Measurements from ENCODE around the gene DUOXA2.

DUOXA2 gene

GRCh38 chr15:45093013-45093412 lies 21.1 kb upstream of the DUOXA2 start:
- H3K4me3 ChIP-seq (replicated peaks; ENCODE audit: low read depth, low read length): no peak overlapping the region
- TF ChIP-seq, protein P1, sequence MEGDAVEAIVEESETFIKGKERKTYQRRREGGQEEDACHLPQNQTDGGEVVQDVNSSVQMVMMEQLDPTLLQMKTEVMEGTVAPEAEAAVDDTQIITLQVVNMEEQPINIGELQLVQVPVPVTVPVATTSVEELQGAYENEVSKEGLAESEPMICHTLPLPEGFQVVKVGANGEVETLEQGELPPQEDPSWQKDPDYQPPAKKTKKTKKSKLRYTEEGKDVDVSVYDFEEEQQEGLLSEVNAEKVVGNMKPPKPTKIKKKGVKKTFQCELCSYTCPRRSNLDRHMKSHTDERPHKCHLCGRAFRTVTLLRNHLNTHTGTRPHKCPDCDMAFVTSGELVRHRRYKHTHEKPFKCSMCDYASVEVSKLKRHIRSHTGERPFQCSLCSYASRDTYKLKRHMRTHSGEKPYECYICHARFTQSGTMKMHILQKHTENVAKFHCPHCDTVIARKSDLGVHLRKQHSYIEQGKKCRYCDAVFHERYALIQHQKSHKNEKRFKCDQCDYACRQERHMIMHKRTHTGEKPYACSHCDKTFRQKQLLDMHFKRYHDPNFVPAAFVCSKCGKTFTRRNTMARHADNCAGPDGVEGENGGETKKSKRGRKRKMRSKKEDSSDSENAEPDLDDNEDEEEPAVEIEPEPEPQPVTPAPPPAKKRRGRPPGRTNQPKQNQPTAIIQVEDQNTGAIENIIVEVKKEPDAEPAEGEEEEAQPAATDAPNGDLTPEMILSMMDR (IDR thresholded peaks at IDR 0.05; ENCODE audit: low read depth, low read length, missing control alignments): no peak
- DNase-seq (ENCODE audit: extremely low read depth, low read depth): no peak

GRCh38 chr15:45093622-45094357 lies 20.3 kb upstream of the DUOXA2 start:
- H3K4me3 ChIP-seq (replicated peaks; ENCODE audit: low read depth, low read length): no peak overlapping the region
- DNase-seq (ENCODE audit: extremely low read depth, low read depth): no peak
- TF ChIP-seq, protein P1 (IDR thresholded peaks at IDR 0.05; ENCODE audit: low read depth, low read length, missing control alignments): no peak

GRCh38 chr15:45094358-45094730 lies 19.8 kb upstream of the DUOXA2 start:
- TF ChIP-seq, protein P1 (IDR thresholded peaks at IDR 0.05; ENCODE audit: low read depth, low read length, missing control alignments): no peak
- no peak for DNase-seq (ENCODE audit: extremely low read depth, low read depth)
- no peak overlapping the region for H3K4me3 ChIP-seq (replicated peaks; ENCODE audit: low read depth, low read length)

DNA sequence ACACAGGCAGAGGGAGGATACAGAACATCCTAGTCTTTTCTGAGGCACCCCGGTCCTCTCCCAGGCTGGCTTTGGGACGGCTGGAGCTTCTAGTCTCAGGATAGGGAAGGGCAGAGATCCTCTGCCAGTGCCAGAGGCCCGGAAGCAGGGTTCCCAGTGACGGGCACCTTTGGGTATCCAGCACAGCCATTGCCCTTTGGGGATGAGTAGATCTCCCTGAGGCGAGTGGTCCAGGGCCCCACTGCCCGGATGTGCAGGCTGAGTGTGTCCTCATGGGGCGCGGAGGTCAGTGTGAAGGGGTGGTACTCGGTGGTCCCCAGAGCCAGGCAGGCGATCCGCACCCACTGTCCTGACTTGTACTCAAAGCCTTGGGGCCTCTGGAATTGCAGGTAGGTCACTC lies 18.5 kb upstream of the DUOXA2 start:
- TF ChIP-seq, protein P1 (IDR thresholded peaks at IDR 0.05; ENCODE audit: low read depth, low read length, missing control alignments): no peak
- no peak overlapping the region for H3K4me3 ChIP-seq (replicated peaks; ENCODE audit: low read depth, low read length)
- no peak for DNase-seq (ENCODE audit: extremely low read depth, low read depth)

DNA sequence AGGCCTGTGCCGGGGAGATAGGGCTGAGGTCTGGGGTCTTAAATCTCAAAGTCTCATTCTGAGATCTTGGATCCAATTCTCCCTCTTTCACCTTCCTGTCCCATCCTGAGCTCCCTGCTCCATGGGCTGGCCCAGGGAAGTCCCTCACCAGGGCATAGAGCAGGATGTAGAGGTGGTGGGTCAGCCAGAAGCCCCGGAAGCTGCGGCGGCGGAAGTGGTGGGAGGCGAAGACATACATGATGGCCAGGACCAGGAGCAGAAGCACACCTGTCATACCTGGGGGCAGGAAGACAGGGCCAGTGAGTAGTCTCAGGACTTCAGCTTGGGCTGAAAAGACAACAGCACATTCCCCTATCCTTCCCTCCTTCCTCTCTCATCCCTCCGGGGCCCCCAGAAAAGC lies 16.7 kb upstream of the DUOXA2 start:
- H3K4me3 ChIP-seq (replicated peaks; ENCODE audit: low read depth, low read length): no peak overlapping the region
- DNase-seq (ENCODE audit: extremely low read depth, low read depth): no peak
- TF ChIP-seq, protein P1 (IDR thresholded peaks at IDR 0.05; ENCODE audit: low read depth, low read length, missing control alignments): no peak

GRCh38 chr15:45099549-45100165 lies 14.5 kb upstream of the DUOXA2 start:
- DNase-seq (ENCODE audit: extremely low read depth, low read depth): no peak
- TF ChIP-seq, protein P1 (IDR thresholded peaks at IDR 0.05; ENCODE audit: low read depth, low read length, missing control alignments): no peak
- H3K4me3 ChIP-seq (replicated peaks; ENCODE audit: low read depth, low read length): no peak overlapping the region

All from HFF-Myc (cell line).